HepG2 (cell line): ENCODE results near the gene GEMIN2. TPM values are rescaled to one million over a fixed set of nuclear protein-coding genes. Genes with fewer than 3 reads are reported as not detected.

Source experiments
- HDAC6 ChIP-seq: fragments of 200-600 bp; sonication (generic); IDR thresholded peaks from 2 replicates; pipeline ENCODE4 v1.7.0; 2017; ENCODE audit warnings: mild to moderate bottlenecking, antibody characterized with exemption, low read length, low read depth
- NBN ChIP-seq: fragments of 450-650 bp; conservative IDR thresholded peaks from 2 replicates; pipeline ENCODE4 v1.6.1; 2017
- NFRKB ChIP-seq: fragments of 450-650 bp; IDR thresholded peaks from 2 replicates; pipeline ENCODE4 v1.6.1; 2017
- RBM22 ChIP-seq: fragments of 200-400 bp; formaldehyde crosslinking; optimal IDR thresholded peaks from 2 replicates; pipeline ENCODE3; 2017; ENCODE audit warnings: mild to moderate bottlenecking, low read length, moderate library complexity
- REPIN1 ChIP-seq: sonication (generic); formaldehyde crosslinking; IDR thresholded peaks from 2 replicates; pipeline ENCODE4 v1.8.0; 2022; ENCODE audit warnings: missing genetic modification reagents, low read depth, mild to moderate bottlenecking, borderline replicate concordance
- ZBTB40 ChIP-seq, 2 experiments: fragments of 450-650 bp in 1 of 2; sonication (generic) in 1 of 2; formaldehyde crosslinking in 1 of 2; IDR thresholded peaks; 2 replicates each; pipeline versions ENCODE4 v1.6.1 to v1.8.0; 2016 to 2022; ENCODE audit warnings: antibody characterized with exemption in 1 of 2, mild to moderate bottlenecking in 1 of 2, missing genetic modification reagents in 1 of 2
- ZNF253 ChIP-seq: sonication (generic); formaldehyde crosslinking; IDR thresholded peaks from 2 replicates; pipeline ENCODE4 v1.8.0; 2022; ENCODE audit warnings: mild to moderate bottlenecking, missing genetic modification reagents, borderline replicate concordance
- ZNF556 ChIP-seq: sonication (generic); formaldehyde crosslinking; IDR thresholded peaks from 2 replicates; pipeline ENCODE4 v1.4.0; 2020; ENCODE audit warnings: mild to moderate bottlenecking, missing genetic modification reagents, borderline replicate concordance
- ZSCAN21 ChIP-seq: sonication (generic); formaldehyde crosslinking; IDR thresholded peaks from 2 replicates; pipeline ENCODE4 v1.8.0; 2022; ENCODE audit warnings: mild to moderate bottlenecking, missing genetic modification reagents, moderate library complexity, borderline replicate concordance
- polyA plus RNA-seq, 8 experiments: library from polyadenylated mRNA; depleted of rRNA in 3 of 8; stranded (reverse) in 7 of 8; unstranded in 1 of 8; fragments of >200 nt; fragmentation: Illumina TruSeq in 4 of 8; extraction: Trizol in 4 of 8; gene quantifications; 2 replicates each; pipeline versions ENCODE4 v1.2.1 to v1.2.3, GENCODE V29; 2011 to 2016; ENCODE audit warnings: low read depth in 4 of 8, missing spikeins in 1 of 8, mixed read lengths in 1 of 8; ENCODE audit not compliant: insufficient read depth in 1 of 8
- total RNA-seq, 5 experiments: library from RNA; depleted of rRNA; stranded (reverse); fragments of >200 nt; fragmentation: Illumina TruSeq; extraction: Trizol; gene quantifications; 2 replicates each; pipeline ENCODE4 v1.2.3, GENCODE V29; 2016; ENCODE audit warnings: low read depth in 1 of 5

The GEMIN2 gene
- total and polyA plus RNA-seq, 2 of the 13 experiments (the other 11 are each of a cell fraction or from before 2014, with no cell fraction given): 54.8 to 110 TPM

GRCh38 chr14:39180553-39180952 is 66.4 kb downstream of the GEMIN2 start (continued):
- TF ChIP-seq ZBTB40 (IDR thresholded peaks at IDR 0.05) (0 out of 2 replicates have a peak, but pooled peaks have one; percentile 38), ZBTB40 (CRISPR knock-in tag; IDR thresholded peaks at IDR 0.05) (no peak), NFRKB (peak; percentile 53; the same call in 1 of the 2 replicates), ZSCAN21 (CRISPR knock-in tag) (no peak), REPIN1 (CRISPR knock-in tag) (no peak), ZNF556 (CRISPR knock-in tag) (0 out of 2 replicates have a peak, but pooled peaks have one; percentile 12), ZNF253 (CRISPR knock-in tag) (no peak), NBN (peak; percentile 98; the same call in 1 of the 2 replicates), HDAC6 (0 out of 2 replicates have a peak, but pooled peaks have one; percentile 61), RBM22 (peak; percentile 76)
